GDM1 (cell line): Measurements from ENCODE around the gene KCNH2.

Experiments
- DNase-seq: peaks from one replicate; lab custom pipeline; 2025; lab: John Stamatoyannopoulos, UW

The KCNH2 gene

GRCh38 chr7:150974468-150975391 is 3.4 kb downstream of the KCNH2 start:
- no peak for DNase-seq

DNA sequence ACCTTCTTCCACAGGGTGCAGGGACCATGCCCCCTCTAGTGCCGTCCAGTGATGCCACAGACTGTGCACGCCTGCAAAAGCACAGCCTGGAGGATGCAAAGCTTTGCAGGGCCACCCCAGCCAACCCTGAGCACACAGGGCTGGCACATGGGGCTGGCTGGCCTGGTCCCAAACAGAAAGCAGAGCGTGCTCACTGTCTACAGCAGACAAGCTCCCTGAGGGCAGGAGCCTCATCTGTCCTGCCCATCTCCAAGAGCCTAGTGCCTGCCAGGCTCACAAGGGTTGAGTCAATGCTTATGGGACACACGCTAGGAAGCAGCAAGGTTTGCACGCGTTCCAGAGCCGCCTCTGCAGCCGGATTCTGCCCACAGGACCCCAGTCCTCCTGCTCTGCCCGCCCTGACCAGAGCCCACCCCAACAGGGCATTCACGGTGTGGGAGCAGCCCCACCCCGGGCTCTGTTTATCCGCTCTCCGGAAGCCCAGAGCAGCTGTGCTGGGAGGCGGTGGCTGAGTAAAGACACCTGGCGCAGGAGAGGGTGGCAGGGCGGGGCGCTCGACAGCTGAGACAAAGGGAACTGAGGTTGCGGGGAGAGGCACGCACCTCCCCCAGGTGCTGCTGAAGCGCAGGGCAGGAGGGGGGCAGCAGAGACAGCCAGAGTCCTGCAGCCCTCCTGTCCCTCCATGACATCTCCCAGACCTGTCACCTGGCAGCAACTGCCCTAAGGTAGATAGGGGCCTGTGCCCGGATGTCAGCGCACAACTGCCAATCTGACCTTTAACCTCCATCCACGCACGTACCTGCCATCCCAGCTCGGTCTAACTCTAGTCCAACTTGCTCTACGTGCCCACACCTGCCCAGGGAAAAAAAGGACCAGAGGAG is 4.3 kb downstream of the KCNH2 start:
- no peak for DNase-seq

DNA sequence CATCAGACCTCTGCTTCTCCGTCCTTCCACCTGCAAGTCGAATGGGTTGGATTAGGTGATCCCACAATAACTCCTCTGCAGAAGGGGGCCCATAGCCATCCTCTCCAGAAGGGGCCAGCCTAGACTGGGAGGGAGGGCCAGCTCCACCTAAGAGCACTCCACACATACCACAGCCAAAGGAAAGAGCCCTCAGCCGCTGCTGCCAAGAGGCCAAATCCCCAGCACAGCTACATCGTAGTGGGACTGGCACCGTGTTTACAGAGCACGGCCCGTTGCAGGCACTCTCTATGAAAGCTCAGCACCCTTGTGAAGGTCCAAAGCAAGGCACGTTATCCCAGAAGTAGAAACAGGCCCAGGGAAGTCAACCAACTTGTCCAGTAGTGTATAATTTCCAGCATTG is 5.4 kb downstream of the KCNH2 start:
- no peak for DNase-seq

- DNase-seq, result no peak
These were observed 6.1 kb downstream of the KCNH2 start for GRCh38 chr7:150972023-150972468.

DNA sequence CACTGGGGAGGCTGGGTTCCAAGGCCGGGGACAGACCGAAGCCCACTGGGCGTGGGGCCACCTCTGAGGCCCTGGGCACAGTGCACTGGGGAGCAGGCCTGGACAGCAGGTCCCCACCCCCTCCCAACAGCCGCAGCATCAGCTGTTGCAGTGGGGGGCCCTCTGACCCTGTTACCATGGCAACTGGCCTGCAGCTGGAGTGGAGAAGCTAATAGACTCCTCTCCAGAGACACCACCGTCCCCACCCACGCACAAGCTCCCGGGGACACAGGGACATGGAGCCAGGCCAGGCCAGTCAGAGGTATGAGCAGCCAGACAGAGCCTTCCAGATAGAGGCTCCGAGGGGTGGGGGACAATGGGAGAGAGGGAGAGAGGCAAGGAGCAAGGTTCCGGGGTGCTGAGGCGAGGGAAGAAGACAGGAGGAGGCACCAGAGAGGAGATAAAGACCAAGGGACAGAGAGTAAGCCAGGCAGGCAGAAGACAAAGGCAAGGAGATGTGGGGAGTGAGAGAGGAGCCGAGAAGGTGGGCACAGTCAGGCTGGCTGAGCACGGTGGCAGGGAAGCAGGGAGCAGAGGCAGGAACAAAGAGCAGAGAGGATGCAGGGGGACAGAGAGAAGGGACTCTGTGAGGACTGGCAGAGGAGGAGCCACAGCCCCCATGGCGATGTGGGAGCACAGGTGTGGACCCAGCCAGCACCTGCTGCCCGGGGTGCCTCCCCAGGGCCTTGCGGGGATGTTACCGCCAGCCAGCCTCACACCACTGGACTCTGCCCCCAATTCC is 6.7 kb downstream of the KCNH2 start:
- DNase-seq, result no peak

DNA sequence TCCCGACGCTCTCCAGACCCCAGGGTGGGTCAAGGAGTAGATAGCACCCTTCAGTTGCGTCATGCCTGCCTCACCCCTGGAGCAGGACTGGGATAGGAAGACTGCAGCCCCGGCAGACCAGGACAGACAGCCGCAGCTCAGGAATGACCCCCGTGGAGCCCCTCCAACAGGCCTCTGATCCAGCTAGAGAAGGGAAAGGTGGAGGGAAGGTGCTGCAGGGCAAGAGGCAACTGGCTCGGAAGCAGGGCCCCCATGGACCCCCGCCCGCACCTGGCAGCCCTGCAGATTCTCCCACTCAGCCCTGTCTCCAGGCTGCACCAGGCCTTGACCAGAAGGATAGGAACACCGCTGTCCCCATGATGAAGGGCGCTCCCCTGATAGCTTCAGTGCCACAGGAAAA is 7.7 kb downstream of the KCNH2 start:
- no peak for DNase-seq

DNA sequence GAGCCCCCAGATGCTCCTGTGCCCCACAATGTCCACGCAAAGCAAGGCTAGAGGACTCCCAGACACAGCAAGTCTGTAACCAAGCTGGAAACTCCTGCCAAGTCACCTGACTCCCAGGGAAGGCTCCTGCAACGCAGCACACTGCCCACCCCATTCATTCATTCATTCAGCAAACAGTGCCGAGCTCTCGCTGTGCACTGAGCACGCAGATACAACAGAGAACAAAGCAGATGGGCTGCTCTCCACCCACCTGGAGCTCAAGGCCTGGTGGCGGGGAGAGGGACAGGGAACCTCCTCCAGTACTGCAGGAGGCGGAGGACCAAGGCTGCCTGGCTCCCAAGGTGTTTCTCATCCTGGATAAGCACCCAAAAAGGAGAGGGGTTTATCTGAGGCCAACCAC is 8.6 kb downstream of the KCNH2 start:
- no peak for DNase-seq

DNA sequence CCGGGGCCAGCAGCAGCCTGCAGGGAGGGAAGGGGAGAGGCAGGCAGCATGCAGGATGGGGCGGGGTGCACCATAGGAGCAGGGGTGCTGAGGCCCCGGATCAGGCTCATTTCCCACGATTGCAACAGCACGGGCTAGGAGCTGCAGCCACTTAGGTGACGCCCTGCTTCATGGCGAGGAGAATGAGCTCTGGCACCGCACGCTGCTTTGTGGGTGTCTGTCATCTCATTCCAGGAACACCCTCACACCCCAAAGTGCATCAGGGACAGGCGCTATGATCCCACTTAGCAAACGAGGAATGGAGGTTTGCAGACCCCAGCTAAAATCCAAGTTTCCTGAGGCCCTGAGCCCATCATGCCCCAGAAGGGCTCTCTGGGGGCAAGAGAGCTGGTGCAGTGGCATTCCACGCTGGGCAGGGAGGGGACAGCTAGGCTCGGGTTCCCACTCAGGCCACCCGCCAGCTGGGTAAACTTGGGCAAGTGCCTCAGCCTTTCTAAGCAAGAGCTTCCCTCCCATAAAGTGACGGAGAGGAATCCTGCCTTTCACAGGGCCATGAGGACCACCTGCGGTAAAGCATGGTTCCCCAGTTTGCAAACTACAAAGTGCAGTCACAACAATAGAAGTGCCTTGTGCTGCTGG is 9.3 kb downstream of the KCNH2 start:
- DNase-seq, result no peak

- no peak for DNase-seq
These were observed 9.9 kb downstream of the KCNH2 start for GRCh38 chr7:150968056-150968733.

DNA sequence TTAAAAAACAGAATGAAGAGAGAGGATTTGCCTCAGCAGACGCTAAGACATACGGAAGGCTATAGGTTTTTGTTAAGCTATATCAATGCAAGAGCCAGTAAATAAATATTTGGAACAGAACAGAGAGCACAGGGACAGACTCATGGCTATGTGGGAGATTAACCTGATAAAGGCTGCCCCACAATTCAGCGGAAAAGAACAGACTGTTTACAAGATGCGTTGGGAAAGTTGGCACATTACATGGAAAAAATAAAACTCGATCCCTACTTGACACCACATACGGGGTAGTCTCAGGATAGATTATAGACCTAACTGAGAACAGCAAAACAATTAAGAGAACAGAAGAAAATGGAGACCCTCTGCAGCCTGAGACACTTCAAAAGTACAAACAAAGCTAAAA is 10.8 kb downstream of the KCNH2 start:
- DNase-seq, result no peak

DNA sequence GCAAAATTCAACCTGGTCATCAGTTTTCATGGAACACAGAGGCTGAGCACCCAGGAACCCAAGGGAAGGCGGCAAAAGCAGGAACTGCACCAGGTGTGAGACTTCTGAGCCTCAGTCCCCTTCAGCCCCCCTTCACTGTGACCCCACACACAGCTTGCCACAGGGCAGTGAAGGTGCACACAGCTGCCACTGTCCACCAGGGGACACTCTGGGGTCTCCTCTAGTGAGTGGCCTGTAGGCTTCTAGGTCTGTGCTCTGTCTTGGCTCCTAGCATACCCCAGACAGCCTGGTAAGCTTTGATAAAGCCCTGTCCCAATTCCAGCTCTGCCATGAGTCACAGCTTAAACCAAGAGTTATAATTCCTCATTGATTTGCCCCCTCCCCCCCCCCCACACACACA is 12.1 kb downstream of the KCNH2 start:
- DNase-seq, result no peak

DNA sequence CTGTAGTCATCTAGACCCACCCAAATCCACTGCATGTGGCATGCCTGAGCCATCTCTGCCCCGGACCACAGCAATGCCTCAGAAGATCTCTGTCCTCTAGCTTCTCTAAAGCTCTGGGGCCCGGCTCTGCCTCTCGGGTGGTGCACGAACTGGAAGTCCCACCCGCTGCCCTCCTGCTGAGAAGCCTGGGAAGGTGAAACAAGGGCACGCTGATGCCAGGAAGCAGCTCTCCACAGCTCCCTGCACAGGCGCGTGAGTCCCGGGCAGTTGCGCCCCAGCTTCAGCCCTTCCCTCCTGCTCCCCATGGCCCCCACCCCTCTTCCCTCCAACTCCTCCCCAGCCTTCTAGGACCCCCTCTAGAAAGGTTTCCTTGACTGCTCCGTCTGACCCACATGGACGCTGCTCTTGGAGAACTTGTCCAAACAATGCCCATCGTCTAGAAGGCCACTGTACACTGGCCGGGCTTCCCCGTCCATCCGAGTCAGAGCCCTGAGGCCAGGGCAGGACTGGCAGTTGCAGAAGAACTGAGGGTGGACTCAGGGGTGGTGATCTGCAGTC is 12.8 kb downstream of the KCNH2 start:
- DNase-seq, result no peak

DNA sequence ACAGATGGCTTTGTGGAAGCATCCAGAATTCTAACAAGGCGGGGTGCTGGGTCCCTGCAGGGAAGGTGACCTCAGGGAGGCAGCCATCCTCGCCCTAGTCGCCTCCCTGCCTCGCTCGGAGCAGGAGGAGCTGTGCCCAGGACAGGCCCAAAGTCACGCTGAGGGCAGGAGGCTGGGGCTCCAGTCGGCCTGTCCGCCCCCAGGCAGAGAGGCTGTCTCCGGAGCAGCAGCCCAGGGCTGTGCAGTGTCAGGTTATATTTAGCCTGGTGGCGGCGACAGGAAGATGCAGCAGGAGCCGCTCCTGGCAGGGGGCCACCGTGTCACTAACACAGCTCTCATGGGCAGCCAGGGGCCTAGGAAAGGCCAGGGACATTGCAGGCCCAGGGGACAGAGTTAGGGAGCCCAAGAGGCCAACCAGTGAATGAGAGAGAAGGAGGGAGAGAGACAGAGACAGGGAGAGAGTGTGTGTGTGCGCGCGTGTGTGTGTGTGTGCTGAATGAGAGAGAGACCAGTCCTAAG is 13.5 kb downstream of the KCNH2 start:
- DNase-seq, result peak; percentile 18

DNA sequence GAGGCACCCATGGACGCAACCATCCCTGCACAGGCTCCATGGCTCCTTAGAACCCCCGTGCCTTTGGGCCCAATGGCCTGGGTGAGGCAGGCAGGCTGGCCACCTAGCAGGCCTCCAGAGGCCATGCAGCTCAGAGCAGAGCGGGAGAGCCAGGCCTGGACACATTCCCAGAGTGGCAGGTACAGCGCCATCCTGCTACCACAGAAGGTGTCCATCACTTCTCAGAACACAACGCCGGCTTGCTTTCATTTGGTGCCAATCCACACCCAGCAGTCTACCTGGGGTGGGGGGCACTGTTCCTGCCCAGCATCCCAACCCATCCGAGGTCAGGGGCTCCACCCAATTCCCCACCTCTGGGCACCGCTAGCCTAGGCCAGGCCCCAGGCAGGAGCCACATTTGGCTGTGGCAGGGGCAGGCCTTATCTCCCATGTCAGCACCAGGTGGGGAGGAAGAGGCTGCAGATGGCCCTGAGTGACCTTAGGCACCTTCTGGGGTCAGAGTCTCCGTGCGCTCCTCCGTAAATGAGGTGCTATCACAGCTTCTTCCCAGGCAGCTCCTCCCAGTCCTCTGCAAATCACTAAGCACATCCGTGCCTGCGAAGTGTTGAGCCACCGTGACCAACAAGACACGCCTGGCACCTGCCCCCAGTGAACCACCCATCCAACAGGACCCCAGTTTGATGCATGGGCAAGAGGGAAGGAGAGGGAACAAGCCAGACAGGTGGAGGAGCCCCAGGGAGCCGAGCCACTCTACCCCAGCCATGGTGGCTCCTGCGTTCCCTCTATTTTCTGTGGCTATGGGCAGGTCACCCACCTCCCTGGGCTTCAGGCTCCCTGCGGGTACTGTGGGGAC is 14.2 kb downstream of the KCNH2 start:
- no peak for DNase-seq

GRCh38 chr7:150962553-150963399 is 15.3 kb downstream of the KCNH2 start:
- peak; percentile 22 for DNase-seq

DNA sequence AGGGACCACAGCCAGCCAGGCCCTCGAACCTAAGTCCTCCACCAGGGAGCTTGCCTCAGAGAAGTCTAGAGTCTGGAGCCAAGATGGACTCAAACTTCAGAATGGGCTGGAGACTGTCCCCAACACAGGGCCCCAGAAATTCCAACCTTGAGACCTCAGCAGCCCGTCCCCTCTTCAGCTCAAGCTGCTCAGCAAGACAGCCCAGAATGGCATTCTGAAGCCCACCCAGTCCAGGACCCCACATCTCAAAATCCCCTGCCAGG is 15.9 kb downstream of the KCNH2 start:
- no peak for DNase-seq

- DNase-seq, result no peak
These were observed 16.4 kb downstream of the KCNH2 start for GRCh38 chr7:150961510-150962289.
